GM19328 (cell line): ENCODE results near the gene ANKRD1.

Experiments
- ATAC-seq: cut with Tn5 transposase; IDR thresholded peaks from one replicate; pipeline ENCODE4 v1.9.1; 2021; ENCODE audit warnings: mild to moderate bottlenecking, moderate library complexity; ENCODE audit not compliant: unreplicated experiment

The ANKRD1 gene

GRCh38 chr10:90936276-90936659 is 15.4 kb upstream of the ANKRD1 start:
- no peak for ATAC-seq

GRCh38 chr10:90935581-90936275 is 14.8 kb upstream of the ANKRD1 start:
- no peak for ATAC-seq

- no peak for ATAC-seq
Observed at GRCh38 chr10:90930971-90931871, 10.3 kb upstream of the ANKRD1 start.

- no peak for ATAC-seq
Observed at GRCh38 chr10:90930070-90930837, 9.4 kb upstream of the ANKRD1 start.

- no peak for ATAC-seq
Observed at GRCh38 chr10:90929179-90929578, 8.3 kb upstream of the ANKRD1 start.

- no peak for ATAC-seq
Observed at GRCh38 chr10:90927293-90927692, 6.4 kb upstream of the ANKRD1 start.

- no peak for ATAC-seq
Observed at GRCh38 chr10:90925079-90926029, 4.5 kb upstream of the ANKRD1 start.

- ATAC-seq = no peak
Observed at GRCh38 chr10:90924552-90924951, 3.7 kb upstream of the ANKRD1 start.

GRCh38 chr10:90923111-90923731 is 2.3 kb upstream of the ANKRD1 start:
- ATAC-seq = no peak

- ATAC-seq = no peak
Observed at GRCh38 chr10:90921906-90922305, 1.0 kb upstream of the ANKRD1 start.

- no peak for ATAC-seq
Observed at GRCh38 chr10:90919683-90920574, 958 bp downstream of the ANKRD1 start.

- no peak for ATAC-seq
Observed at GRCh38 chr10:90917968-90918318, 2.9 kb downstream of the ANKRD1 start.

GRCh38 chr10:90917238-90917967 is 3.5 kb downstream of the ANKRD1 start:
- ATAC-seq = no peak

GRCh38 chr10:90916392-90917237 is 4.3 kb downstream of the ANKRD1 start:
- no peak for ATAC-seq

- no peak for ATAC-seq
Observed at GRCh38 chr10:90915766-90916075, 5.2 kb downstream of the ANKRD1 start.

GRCh38 chr10:90914992-90915765 is 5.7 kb downstream of the ANKRD1 start:
- ATAC-seq = no peak
